Motor neuron (in vitro differentiated cells): Measurements from ENCODE around the gene MEG3. TPM values are rescaled to one million over a fixed set of nuclear protein-coding genes. Genes with fewer than 3 reads are reported as not detected.

Experiments used
- ATAC-seq, 8 experiments: fragments of 200-7000 bp; cut with Tn5 transposase; replicated peaks in 6 of 8; 2 replicates each; pipeline ENCODE4 v1.8.0; 2021; ENCODE audit warnings: mild to moderate bottlenecking in 8 of 8, moderate library complexity in 8 of 8
- H3K27ac ChIP-seq, 2 donors: fragments of 250-450 bp; sonication (Bioruptor Pico); 2 replicates each; pipeline ENCODE4 v1.9.0; 2021; ENCODE audit warnings: antibody characterized with exemption in 2 of 2, mild to moderate bottlenecking in 2 of 2, moderate library complexity in 1 of 2
- H3K4me1 ChIP-seq, 2 donors: fragments of 250-450 bp; sonication (Bioruptor Pico); replicated peaks in 1 of 2; 2 replicates each; pipeline ENCODE4 v1.6.1; 2021; ENCODE audit warnings: antibody characterized with exemption in 2 of 2, mild to moderate bottlenecking in 2 of 2, moderate library complexity in 1 of 2
- H3K4me3 ChIP-seq, 5 donors: fragments of 250-450 bp; sonication (Bioruptor Pico); 2 replicates each; pipeline ENCODE4 v1.9.0; 2021; ENCODE audit warnings: antibody characterized with exemption in 5 of 5, mild to moderate bottlenecking in 5 of 5, moderate library complexity in 4 of 5
- WGBS, 10 experiments: fragments of 450-650 bp; shearing (Covaris generic); methylation state at CpG; one replicate each; pipeline ENCODE4 v1.0.0; 2022; 5-methylcytosine and 5-hydroxymethylcytosine counted together
- in situ Hi-C, 9 experiments: fragments of 400-800 bp; cut with MboI; loops; one replicate each; pipeline ENCODE4 v1.15.0; 2021; ENCODE audit warnings: low sequenced_read_pairs in 9 of 9, low pct_unique_long_range_greater_than_20kb in 2 of 9; ENCODE audit not compliant: unreplicated experiment in 9 of 9
- total RNA-seq, 8 experiments: library from RNA; unstranded; fragments of 300-600 nt; gene quantifications; 2 replicates each; pipeline versions ENCODE4 v1.2.3 to v1.2.4, GENCODE V29; 2022

Gene MEG3
- total RNA-seq = 1,000 to 10,000 TPM in 2 of 8 experiments, 100 to 1,000 TPM in 2, 1 to 10 TPM in 4; 1.9 to 1,167 (median 108) TPM

DNA sequence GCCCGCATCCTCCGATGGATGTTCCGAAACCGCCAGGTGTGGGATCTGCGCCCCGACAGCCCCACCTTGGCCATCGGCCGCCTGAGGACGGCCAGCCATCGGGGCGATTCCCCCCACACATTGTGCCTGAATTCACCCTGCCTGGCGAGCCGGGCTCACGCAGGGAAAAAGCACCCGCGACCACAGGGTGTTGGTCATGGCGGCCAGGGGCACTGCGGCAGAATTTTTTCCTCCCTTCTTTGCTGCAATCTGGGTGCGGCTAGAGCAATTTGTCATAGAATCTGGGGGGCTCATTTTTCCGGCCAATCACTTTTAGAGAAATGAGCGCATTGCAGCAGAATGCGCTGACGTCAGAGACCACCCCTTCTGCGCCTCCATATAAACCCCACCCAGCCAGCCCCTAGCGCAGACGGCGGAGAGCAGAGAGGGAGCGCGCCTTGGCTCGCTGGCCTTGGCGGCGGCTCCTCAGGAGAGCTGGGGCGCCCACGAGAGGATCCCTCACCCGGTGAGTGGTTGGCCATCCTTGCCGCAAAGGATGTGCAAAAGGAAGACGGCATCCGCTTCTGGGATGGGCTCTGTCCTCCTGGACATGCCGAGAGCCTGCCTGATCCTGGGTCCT, at the start of gene MEG3:
Gene MEG3 (plus strand): TSS at position 406 of the 619 bp plus-strand sequence.
- peak within 1 kb of the TSS in 1 of 5 donors; percentile 61 for H3K4me3 ChIP-seq
- ATAC-seq = peak in 3 of 8 experiments; percentile 9 to 55 (median 24)
- in situ Hi-C loops = no loop called here
- peaks cover 21 to 42% of the 10 kb centered on the region in 2 donors for H3K4me1 ChIP-seq
- WGBS, 10 experiments = 40 to 100% (median 67%) methylated on average over 1 to 9 of the region's 39 CpGs; no CpG with 5 or more reads in 3 of the 10 experiments
- no peak within 1 kb of the TSS for H3K27ac ChIP-seq

DNA sequence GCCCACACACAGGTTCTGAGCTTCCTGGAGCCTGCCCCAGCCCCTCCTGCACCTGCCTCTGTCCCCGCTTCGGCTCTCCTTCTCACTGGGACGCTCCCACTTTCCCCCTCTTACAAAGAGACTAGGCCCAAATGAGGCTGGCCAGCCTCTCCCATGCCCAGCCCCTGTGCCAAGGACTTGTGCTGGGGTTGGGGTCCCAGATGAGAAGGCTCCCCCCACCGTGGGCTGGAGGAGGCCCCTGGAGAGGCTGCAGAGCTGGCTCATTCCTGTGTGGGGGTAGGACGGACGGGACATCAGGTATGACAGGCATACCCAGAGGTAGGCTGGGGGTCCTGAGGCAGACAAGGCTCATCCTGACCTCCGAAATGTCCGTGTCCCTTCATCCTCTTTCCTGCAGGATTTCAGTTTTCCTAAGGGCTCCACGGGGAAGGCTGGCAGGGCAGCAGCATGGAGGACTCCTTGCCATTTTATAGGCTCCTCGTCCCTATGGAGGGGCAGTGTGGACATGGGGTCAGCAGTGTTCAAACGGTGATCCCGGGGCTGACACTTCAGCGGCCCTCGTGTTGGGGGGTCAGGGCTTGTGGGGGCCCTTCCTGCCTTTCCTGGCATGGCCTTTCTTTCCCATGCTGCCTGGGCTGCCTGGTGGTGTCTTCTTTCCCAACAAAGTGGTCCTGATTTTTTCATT, 49.1 kb upstream of the MEG3 start:
- ATAC-seq = peak in 1 of 8 experiments; percentile 10
- no peak overlapping the region for H3K27ac ChIP-seq
- in situ Hi-C loops = no loop called here
- H3K4me1 ChIP-seq = peaks cover 9 to 13% of the 10 kb centered on the region in 2 donors
- no peak overlapping the region for H3K4me3 ChIP-seq
- WGBS, 10 experiments = 64 to 80% (median 76%) methylated on average over 3 to 6 of the region's 14 CpGs; no CpG with 5 or more reads in 5 of the 10 experiments

DNA sequence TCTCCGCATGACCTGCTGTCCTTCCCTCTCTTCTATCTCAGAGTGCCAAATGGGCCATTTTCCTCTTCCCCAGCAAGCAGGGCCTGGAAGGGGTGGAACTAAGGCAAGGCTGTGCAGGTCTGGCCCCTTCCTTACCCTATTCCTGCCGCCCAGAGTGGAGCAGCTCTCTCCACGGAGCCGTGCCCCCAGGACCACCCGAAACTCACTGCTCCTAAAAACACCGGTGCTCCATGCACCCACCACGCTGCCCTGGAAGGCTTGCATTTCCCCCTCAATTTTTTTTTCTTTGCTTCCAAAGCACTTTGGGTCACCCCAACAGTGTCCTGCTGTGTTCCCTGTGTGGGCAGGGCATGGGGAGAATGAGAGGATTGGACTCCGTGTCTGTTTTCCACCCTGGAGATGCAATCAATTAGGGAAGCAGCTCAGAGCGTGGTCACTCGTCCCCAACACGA, 48.5 kb upstream of the MEG3 start:
- no peak for ATAC-seq
- no peak overlapping the region for H3K4me3 ChIP-seq
- in situ Hi-C loops = no loop called here
- 60 to 90% (median 86%) methylated on average over 2 to 10 of the region's 11 CpGs; no CpG with 5 or more reads in 1 of the 10 experiments for WGBS, 10 experiments
- no peak overlapping the region for H3K27ac ChIP-seq
- H3K4me1 ChIP-seq = peaks cover 9 to 13% of the 10 kb centered on the region in 2 donors

- Histone ChIP-seq H3K4me1 (peaks cover 15% of the 10 kb centered on the region in 2 donors), H3K27ac (no peak overlapping the region), H3K4me3 (no peak overlapping the region)
- in situ Hi-C loops = no loop called here
- 45 to 94% (median 80%) methylated on average over 1 to 19 of the region's 22 CpGs; no CpG with 5 or more reads in 1 of the 10 experiments for WGBS, 10 experiments
- ATAC-seq = no peak
Measured at GRCh38 chr14:100777818-100778525, 47.9 kb upstream of the MEG3 start.

DNA sequence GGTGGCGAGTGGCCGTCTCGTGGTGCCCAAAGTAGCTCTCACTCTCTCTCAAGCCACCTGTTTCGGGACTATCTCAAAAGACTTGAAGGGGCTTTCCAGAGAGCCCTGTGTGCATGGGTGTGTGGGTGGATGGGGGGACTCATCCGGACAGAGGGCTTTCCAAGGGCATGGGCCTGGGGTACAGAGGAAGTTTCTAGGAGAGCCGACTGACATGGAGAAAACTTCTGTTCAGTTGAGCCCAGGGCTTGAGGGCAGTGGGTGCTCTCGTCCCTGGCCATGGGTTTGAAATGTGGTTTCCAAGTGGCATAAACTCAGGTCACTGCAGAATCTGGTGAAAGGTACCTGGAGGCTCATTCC, 47.4 kb upstream of the MEG3 start:
- Histone ChIP-seq H3K27ac (no peak overlapping the region), H3K4me3 (no peak overlapping the region), H3K4me1 (peaks cover 20% of the 10 kb centered on the region in 2 donors)
- 10 to 100% (median 83%) methylated on average over 1 to 5 of the region's 7 CpGs; no CpG with 5 or more reads in 7 of the 10 experiments for WGBS, 10 experiments
- in situ Hi-C loops = no loop called here
- no peak for ATAC-seq

DNA sequence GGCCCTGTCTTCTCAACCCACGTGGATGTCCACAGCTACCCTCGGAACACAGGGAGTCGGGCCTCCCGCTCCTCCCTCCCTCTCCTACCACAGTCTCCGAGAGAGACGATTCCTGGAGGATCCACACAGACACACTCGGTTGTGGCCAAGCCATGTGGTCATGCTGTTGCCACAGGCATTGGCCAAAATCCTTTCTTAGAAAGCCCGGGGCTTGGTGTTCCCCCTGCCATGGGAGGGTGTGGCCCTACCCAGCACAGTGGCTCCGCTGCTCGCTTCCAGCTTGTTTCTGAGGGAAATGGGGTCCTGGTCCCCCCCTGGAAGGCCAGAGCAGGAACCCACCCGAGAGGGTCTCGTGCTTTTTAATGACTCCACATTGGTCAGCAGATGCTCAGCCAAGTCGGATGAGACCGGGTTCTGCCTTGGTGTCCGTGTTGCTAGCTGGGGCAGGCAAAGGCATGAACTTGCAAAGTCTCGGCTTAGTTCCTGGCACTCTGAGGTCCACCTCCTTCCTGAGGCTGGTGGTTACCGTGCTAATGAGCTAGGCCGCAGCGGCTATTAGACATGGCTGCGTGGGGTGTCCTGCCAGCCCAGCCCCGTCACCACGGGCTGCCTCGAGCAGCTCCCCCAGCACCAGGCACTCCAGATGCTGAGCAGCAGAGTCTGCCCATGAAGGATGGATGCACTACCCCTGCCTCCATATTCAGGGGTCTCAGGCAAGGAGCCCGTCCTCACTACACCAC, 46.8 kb upstream of the MEG3 start:
- 35 to 96% (median 93%) methylated on average over 2 to 11 of the region's 24 CpGs; no CpG with 5 or more reads in 3 of the 10 experiments for WGBS, 10 experiments
- in situ Hi-C loops = no loop called here
- Histone ChIP-seq H3K27ac (no peak overlapping the region), H3K4me3 (no peak overlapping the region), H3K4me1 (peaks cover 26% of the 10 kb centered on the region in 2 donors)
- ATAC-seq = no peak

GRCh38 chr14:100779691-100780080, 46.2 kb upstream of the MEG3 start:
- in situ Hi-C loops = no loop called here
- H3K27ac ChIP-seq = no peak overlapping the region
- H3K4me1 ChIP-seq = peaks cover 26 to 27% of the 10 kb centered on the region in 2 donors
- WGBS, 10 experiments = 86 to 100% (median 94%) methylated on average over 1 to 8 of the region's 13 CpGs; no CpG with 5 or more reads in 5 of the 10 experiments
- H3K4me3 ChIP-seq = no peak overlapping the region
- no peak for ATAC-seq

DNA sequence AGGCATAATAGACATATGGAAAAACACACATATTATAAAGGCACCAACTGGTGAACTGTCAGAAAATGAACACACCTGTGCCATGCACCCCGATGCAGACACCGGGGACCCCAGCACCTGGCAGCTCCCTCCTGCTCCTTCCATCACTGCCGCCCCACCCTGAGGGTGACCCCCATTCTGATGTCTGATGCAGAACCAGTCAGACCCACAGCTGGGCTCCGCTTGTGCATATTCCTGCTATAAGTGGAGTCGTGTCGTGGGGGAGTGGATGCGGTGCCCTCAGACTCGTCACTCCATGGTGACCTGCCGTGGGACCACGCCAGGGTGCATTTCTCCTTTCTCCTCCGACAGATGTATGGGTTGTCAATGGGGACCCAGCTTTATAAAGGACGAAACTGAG, 45.7 kb upstream of the MEG3 start:
- no peak for ATAC-seq

GRCh38 chr14:100780646-100781355, 45.1 kb upstream of the MEG3 start:
- Histone ChIP-seq H3K4me3 (no peak overlapping the region), H3K4me1 (peaks cover 24 to 31% of the 10 kb centered on the region in 2 donors), H3K27ac (no peak overlapping the region)
- WGBS, 10 experiments = 83 to 100% (median 93%) methylated on average over 1 to 3 of the region's 12 CpGs; no CpG with 5 or more reads in 6 of the 10 experiments
- ATAC-seq = no peak
- in situ Hi-C loops = no loop called here

More for the DNA sequence above, 45.7 kb upstream of the MEG3 start:
- Histone ChIP-seq H3K4me3 (no peak overlapping the region), H3K27ac (no peak overlapping the region), H3K4me1 (peaks cover 26 to 27% of the 10 kb centered on the region in 2 donors)
- in situ Hi-C loops = no loop called here
- WGBS, 10 experiments = 70 to 92% (median 87%) methylated on average over 2 to 11 of the region's 12 CpGs; no CpG with 5 or more reads in 5 of the 10 experiments

- peaks cover 30 to 36% of the 10 kb centered on the region in 2 donors for H3K4me1 ChIP-seq
- H3K4me3 ChIP-seq = no peak overlapping the region
- in situ Hi-C loops = no loop called here
- no peak overlapping the region for H3K27ac ChIP-seq
- WGBS, 10 experiments = 87 to 100% (median 91%) methylated on average over 2 to 5 of the region's 8 CpGs; no CpG with 5 or more reads in 5 of the 10 experiments
- ATAC-seq = no peak
Measured at GRCh38 chr14:100781952-100782351, 44.0 kb upstream of the MEG3 start.

DNA sequence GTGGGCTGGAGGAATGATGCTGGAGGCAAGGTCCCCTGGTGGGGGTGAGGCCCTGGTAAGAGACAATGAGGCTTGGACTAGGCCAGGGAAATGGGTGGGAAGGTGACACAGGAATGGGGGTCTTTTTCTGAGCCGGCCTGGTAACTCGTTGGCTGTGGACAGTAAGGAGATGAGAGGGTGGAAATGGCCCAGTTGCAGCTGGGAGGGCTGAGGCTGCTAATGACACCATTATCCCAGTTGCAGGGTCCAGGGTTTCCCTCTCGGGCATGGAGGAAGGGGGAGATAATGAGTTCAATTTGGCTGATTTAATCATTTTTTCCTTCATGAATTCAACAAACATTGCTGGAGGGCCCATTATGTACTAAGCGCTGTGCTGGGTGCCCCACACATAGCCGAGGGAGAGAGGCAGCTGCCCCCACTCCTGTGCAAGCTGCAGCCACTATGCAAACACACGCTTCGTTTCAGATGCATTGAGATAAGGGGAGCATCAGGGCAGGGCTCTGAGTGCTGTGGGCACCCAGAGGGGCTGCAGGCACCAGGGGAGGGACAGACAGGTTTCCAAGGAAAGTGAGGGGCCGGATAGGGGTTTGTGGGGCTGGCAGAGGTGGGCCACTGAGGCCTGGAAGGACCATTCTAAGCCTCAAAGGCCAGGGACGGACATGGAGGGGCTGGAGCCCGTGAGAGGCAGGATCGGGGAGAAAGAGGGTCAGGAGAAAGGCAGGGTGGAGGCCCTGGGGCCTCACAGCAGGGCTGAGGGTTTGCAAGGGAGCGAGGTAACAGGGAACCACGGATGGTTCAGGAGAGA, 43.2 kb upstream of the MEG3 start:
- H3K4me3 ChIP-seq = no peak overlapping the region
- in situ Hi-C loops = no loop called here
- peak in 5 of 8 experiments; percentile 18 to 61 (median 41) for ATAC-seq
- peak overlapping the region in 1 of 2 donors; percentile 45 for H3K27ac ChIP-seq
- peaks cover 37 to 39% of the 10 kb centered on the region in 2 donors for H3K4me1 ChIP-seq
- 63 to 90% (median 75%) methylated on average over 1 to 7 of the region's 13 CpGs; no CpG with 5 or more reads in 5 of the 10 experiments for WGBS, 10 experiments
